HEK293 (cell line): ENCODE results near the gene NOXO1.

Experiments
- SP2 ChIP-seq: fragments of 450-650 bp; formaldehyde crosslinking; IDR thresholded peaks from 2 replicates; pipeline ENCODE4 v1.5.1; 2016; ENCODE audit warnings: missing biosample characterization, missing genetic modification characterization
- ZFP41 ChIP-seq: fragments of 450-650 bp; formaldehyde crosslinking; IDR thresholded peaks from 2 replicates; pipeline ENCODE4 v1.5.1; 2016; ENCODE audit warnings: missing biosample characterization, missing genetic modification characterization, borderline replicate concordance
- ZNF114 ChIP-seq: fragments of 450-650 bp; formaldehyde crosslinking; IDR thresholded peaks from 2 replicates; pipeline ENCODE4 v1.5.0; 2017; ENCODE audit warnings: missing biosample characterization, missing genetic modification characterization
- ZNF248 ChIP-seq: fragments of 450-650 bp; formaldehyde crosslinking; IDR thresholded peaks from 2 replicates; pipeline ENCODE4 v1.5.1; 2017; ENCODE audit warnings: missing biosample characterization, missing genetic modification characterization
- ZNF521 ChIP-seq: fragments of 450-650 bp; formaldehyde crosslinking; IDR thresholded peaks from 2 replicates; pipeline ENCODE4 v1.5.1; 2017; ENCODE audit warnings: missing biosample characterization, mild to moderate bottlenecking, missing genetic modification characterization
- ZNF544 ChIP-seq: fragments of 450-650 bp; formaldehyde crosslinking; IDR thresholded peaks from 2 replicates; pipeline ENCODE4 v1.5.0; 2017; ENCODE audit warnings: missing biosample characterization, missing genetic modification characterization
- TF ChIP-seq, protein P1 (sequence below): fragments of 450-650 bp; formaldehyde crosslinking; IDR thresholded peaks from 2 replicates; pipeline ENCODE4 v1.5.1; 2016; ENCODE audit warnings: missing biosample characterization, missing genetic modification characterization
- TF ChIP-seq, protein P2 (sequence below): fragments of 450-650 bp; formaldehyde crosslinking; IDR thresholded peaks from 2 replicates; pipeline ENCODE4 v1.5.1; 2016; ENCODE audit warnings: missing biosample characterization, missing genetic modification characterization
- TF ChIP-seq, protein P3 (sequence below): fragments of 450-650 bp; formaldehyde crosslinking; IDR thresholded peaks from 2 replicates; pipeline ENCODE4 v1.5.1; 2016; ENCODE audit warnings: missing biosample characterization, missing genetic modification characterization
- TF ChIP-seq, protein P4 (sequence below): sonication (generic); formaldehyde crosslinking; IDR thresholded peaks from 2 replicates; pipeline ENCODE4 v1.8.1; 2022; ENCODE audit warnings: mild to moderate bottlenecking, moderate library complexity, missing genetic modification reagents

GRCh38 chr16:1975432-1976215 lies 5.6 kb downstream of the NOXO1 start:
- TF ChIP-seq, protein P1, sequence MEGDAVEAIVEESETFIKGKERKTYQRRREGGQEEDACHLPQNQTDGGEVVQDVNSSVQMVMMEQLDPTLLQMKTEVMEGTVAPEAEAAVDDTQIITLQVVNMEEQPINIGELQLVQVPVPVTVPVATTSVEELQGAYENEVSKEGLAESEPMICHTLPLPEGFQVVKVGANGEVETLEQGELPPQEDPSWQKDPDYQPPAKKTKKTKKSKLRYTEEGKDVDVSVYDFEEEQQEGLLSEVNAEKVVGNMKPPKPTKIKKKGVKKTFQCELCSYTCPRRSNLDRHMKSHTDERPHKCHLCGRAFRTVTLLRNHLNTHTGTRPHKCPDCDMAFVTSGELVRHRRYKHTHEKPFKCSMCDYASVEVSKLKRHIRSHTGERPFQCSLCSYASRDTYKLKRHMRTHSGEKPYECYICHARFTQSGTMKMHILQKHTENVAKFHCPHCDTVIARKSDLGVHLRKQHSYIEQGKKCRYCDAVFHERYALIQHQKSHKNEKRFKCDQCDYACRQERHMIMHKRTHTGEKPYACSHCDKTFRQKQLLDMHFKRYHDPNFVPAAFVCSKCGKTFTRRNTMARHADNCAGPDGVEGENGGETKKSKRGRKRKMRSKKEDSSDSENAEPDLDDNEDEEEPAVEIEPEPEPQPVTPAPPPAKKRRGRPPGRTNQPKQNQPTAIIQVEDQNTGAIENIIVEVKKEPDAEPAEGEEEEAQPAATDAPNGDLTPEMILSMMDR (tag by site-specific recombination): no peak
- TF ChIP-seq SP2 (tag by site-specific recombination) (no peak), ZNF544 (tag by site-specific recombination) (no peak), ZNF114 (no peak), ZNF521 (tag by site-specific recombination) (no peak), ZFP41 (tag by site-specific recombination) (no peak), ZNF248 (tag by site-specific recombination) (no peak)
- TF ChIP-seq, protein P2, sequence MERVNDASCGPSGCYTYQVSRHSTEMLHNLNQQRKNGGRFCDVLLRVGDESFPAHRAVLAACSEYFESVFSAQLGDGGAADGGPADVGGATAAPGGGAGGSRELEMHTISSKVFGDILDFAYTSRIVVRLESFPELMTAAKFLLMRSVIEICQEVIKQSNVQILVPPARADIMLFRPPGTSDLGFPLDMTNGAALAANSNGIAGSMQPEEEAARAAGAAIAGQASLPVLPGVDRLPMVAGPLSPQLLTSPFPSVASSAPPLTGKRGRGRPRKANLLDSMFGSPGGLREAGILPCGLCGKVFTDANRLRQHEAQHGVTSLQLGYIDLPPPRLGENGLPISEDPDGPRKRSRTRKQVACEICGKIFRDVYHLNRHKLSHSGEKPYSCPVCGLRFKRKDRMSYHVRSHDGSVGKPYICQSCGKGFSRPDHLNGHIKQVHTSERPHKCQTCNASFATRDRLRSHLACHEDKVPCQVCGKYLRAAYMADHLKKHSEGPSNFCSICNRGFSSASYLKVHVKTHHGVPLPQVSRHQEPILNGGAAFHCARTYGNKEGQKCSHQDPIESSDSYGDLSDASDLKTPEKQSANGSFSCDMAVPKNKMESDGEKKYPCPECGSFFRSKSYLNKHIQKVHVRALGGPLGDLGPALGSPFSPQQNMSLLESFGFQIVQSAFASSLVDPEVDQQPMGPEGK: no peak
- TF ChIP-seq, protein P3, sequence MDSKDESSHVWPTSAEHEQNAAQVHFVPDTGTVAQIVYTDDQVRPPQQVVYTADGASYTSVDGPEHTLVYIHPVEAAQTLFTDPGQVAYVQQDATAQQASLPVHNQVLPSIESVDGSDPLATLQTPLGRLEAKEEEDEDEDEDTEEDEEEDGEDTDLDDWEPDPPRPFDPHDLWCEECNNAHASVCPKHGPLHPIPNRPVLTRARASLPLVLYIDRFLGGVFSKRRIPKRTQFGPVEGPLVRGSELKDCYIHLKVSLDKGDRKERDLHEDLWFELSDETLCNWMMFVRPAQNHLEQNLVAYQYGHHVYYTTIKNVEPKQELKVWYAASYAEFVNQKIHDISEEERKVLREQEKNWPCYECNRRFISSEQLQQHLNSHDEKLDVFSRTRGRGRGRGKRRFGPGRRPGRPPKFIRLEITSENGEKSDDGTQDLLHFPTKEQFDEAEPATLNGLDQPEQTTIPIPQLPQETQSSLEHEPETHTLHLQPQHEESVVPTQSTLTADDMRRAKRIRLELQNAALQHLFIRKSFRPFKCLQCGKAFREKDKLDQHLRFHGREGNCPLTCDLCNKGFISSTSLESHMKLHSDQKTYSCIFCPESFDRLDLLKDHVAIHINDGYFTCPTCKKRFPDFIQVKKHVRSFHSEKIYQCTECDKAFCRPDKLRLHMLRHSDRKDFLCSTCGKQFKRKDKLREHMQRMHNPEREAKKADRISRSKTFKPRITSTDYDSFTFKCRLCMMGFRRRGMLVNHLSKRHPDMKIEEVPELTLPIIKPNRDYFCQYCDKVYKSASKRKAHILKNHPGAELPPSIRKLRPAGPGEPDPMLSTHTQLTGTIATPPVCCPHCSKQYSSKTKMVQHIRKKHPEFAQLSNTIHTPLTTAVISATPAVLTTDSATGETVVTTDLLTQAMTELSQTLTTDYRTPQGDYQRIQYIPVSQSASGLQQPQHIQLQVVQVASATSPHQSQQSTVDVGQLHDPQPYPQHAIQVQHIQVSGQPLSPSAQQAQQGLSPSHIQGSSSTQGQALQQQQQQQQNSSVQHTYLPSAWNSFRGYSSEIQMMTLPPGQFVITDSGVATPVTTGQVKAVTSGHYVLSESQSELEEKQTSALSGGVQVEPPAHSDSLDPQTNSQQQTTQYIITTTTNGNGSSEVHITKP (tag by site-specific recombination): no peak
- TF ChIP-seq, protein P4, sequence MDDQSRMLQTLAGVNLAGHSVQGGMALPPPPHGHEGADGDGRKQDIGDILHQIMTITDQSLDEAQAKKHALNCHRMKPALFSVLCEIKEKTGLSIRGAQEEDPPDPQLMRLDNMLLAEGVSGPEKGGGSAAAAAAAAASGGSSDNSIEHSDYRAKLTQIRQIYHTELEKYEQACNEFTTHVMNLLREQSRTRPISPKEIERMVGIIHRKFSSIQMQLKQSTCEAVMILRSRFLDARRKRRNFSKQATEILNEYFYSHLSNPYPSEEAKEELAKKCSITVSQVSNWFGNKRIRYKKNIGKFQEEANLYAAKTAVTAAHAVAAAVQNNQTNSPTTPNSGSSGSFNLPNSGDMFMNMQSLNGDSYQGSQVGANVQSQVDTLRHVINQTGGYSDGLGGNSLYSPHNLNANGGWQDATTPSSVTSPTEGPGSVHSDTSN (CRISPR knock-in tag): no peak
